HL-60/S4 (cell line): Measurements from ENCODE around the gene SULT2B1.

Experiments used
- in situ Hi-C: fragments of 300-500 bp; cut with MboI; formaldehyde crosslinking; loops from 2 replicates; pipeline ENCODE4 v1.14.3; 2022; ENCODE audit warnings: low sequenced_read_pairs

Gene SULT2B1

DNA sequence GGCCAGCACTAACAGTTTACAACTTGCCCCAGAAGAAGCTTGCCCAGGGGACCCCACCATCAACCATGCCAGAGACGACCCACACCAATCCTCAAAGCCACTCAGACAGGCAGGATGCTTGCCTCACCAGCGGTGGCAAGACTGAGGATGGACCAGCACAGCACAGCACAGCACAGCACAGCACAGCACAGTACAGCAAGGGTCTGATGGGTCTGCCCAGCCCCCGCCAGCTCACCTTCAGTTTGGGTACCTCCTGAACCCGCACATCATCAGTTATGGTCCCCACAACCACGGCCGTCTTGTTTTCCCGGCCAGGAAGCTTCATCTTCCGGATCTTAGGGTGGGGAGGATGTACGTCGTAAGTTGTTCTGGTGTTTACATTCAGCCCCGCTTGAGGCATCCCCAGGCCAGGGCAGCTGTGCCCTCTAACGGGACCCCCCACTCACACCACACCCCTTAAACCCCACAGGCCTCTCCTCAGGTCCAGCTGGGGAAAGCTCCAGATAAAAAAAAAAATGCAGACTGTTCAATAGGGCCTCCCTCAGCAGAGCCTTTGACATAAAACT lies 64.6 kb downstream of the SULT2B1 start:
- in situ Hi-C loops = no loop called here

- in situ Hi-C loops = no loop called here
These were observed 65.4 kb downstream of the SULT2B1 start for GRCh38 chr19:48617146-48617937.

DNA sequence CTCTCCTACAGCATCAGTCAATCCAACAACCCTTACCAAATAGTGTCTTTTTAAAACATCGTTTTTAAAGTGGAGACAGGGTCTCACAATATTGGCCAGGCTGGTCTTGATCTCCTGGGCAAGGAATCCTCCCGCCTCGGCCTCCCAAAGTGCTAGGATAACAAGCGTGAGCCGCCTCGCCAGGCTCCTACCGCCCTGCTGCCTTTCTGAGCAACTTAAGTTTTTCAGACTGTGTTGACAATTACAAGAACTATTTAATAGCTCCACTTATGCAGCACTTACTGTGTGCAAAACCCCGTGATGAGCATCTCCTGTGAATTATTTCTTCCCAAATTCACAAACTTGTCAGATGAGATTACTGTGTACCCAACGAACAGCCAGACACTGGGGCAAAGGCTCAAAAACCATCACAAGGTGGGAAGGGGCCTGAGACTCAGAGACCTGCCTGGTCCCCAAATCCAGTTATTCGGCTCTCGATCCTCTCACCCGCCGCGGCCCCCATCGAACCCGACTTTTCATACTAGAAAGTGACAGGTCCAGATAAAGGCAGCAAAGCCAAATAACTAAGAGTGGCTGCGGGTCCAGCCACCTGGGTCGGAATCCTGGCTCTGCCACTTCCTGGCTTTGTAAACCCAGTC lies 66.4 kb downstream of the SULT2B1 start:
- in situ Hi-C loops = no loop called here

- in situ Hi-C loops = no loop called here
These were observed 67.1 kb downstream of the SULT2B1 start, which contains the start of the genes RPL18 and SPHK2 for GRCh38 chr19:48618916-48619691. RPL18 (minus strand) TSS chr19:48619178; CDS start chr19:48619143, 35 bp downstream. SPHK2 (plus strand) TSS chr19:48619506; CDS start chr19:48620515, 1,009 bp downstream.

DNA sequence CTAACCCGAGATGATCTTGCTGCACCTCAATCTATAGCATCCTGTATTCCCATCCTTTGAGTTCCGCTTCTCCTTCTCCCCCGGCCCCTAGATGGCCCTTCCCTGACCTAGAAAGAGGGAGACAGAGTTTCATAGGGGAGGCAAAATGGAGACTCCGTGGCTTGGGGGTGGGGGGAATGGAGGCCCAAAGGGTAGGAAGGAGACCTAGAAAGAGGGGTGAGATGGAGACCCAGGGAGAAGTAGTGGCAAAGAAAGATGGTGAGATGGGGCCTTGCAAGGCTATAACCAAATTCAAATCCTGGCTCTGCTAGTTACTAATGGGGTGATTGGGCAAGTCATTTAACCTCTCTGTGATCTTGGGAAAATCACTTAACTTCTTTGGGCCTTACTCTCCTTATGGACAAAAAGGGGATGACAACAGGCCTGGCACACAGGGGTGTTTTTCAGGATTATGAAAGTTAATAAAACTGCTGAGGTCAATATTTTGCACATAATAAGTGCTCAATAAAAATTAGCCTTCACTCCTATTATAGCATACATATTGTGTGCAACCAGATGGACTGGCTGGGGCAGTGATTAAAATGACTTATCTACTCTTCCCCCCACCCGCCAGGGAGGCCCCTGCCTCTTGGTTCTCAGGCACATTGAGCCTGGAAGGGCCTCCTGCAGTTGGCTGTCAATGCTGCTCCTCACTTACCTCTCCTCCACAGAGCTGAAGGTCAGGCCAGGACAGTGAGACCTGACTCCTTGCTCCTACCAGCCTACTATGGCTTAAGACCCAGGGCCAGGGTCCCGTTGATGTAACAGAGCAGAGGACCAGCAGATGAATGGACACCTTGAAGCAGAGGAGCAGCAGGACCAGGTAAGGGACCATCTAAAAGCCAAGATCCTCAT lies 68.0 kb downstream of the SULT2B1 start:
- in situ Hi-C loops = no loop called here

GRCh38 chr19:48623556-48624066 lies 71.6 kb downstream of the SULT2B1 start:
- in situ Hi-C loops = no loop called here

DNA sequence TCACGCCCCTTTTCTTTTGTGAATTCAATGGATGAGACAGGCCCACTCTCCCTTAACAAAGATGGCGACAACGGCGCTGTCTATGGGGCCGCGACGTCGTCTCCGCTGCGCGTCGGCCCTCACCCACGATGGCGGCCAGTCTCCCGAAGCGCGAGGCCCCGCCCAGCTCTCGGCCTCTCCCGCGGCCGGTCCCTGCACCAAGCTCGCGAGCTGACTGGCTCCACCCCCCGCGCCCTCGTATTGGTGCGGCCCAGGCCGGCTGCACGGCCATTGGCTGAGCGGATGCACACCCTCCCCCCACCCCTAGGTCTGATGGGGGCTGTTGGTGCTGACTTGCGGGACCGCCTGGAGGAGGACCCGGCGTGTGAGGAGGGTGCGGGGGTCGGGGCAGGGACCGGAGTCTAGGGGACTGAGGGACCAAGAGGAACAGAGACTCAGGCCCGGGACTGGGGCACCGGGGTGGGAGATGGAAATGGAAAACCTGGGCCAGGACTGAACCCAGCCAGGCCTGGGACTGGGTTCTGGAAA lies 72.2 kb downstream of the SULT2B1 start:
- in situ Hi-C loops = no loop called here

DNA sequence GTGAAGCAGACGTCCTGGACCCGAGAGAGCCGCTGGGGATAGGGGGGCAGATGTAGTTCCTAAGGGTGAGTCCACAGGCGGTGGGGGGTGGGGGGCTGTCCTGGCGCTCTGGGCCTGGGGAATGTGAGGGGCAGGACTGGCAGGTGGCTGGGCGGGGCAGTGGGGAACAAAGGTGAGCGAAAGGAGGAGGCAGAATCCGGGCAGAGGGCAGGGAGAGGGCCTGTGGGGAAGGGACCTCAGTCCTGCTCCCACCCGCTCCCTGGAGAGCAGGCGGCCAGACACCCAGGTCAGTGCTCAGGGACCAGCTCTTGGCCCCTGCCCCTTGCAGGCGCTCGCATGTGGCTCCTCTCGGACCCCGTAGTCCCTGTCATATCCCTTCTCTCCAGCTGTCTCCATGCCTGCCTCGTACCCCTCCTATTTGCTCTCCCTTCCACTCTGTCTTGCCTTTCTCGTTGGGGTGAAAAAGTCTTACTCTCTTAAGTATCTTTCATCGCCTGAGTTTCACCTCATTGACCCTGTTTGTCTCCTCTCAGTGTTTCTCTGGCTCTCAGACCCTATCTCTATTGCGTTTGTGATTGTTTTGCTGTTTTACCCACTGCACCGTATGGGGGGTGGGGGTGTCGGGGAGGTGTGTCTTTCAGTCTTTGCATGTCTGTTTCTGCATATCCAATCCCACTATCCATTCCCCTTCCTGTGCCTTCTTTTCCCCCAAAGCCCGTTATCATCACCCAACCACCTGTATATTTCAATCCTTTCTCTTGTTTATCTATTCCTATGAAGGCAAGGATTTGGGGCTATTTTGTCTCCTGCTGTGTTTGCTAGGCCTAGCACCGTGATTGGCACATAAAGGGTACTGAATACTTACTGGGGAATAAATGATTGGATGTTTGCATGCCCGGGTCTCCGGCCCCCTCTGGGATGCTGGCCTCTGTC lies 73.1 kb downstream of the SULT2B1 start:
- in situ Hi-C loops = no loop called here

DNA sequence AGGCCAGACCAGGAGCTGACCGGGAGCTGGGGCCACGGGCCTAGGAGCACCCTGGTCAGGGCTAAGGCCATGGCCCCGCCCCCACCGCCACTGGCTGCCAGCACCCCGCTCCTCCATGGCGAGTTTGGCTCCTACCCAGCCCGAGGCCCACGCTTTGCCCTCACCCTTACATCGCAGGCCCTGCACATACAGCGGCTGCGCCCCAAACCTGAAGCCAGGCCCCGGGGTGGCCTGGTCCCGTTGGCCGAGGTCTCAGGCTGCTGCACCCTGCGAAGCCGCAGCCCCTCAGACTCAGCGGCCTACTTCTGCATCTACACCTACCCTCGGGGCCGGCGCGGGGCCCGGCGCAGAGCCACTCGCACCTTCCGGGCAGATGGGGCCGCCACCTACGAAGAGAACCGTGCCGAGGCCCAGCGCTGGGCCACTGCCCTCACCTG lies 73.9 kb downstream of the SULT2B1 start:
- in situ Hi-C loops = no loop called here

DNA sequence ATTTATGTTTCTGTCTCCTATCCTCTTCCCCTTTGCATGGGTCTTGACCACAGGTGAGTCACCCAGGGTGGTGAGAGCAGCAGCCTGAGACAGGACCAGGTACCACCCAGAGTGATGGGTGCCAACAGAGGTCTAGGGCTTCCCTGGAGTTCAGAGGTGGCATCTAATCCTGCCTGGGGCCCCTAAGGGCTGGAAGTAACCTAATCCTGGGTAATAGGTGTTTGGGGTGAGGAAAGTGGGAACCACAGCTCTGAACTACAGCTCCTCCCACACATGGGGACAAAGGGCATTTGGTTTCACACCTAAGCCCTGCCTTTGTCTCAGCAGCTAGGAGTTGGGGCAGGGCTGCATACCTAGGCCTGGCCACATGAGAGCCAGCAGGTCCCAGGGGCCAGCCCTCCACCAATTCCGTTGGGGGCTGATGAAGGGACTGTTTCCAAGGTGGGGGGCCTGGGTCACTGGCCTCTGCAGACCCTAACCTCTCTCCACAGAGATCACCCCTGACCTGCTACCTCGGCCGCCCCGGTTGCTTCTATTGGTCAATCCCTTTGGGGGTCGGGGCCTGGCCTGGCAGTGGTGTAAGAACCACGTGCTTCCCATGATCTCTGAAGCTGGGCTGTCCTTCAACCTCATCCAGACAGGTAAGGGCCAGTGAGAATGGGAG lies 75.4 kb downstream of the SULT2B1 start:
- in situ Hi-C loops = no loop called here

GRCh38 chr19:48627865-48628314 lies 75.9 kb downstream of the SULT2B1 start:
- in situ Hi-C loops = no loop called here

DNA sequence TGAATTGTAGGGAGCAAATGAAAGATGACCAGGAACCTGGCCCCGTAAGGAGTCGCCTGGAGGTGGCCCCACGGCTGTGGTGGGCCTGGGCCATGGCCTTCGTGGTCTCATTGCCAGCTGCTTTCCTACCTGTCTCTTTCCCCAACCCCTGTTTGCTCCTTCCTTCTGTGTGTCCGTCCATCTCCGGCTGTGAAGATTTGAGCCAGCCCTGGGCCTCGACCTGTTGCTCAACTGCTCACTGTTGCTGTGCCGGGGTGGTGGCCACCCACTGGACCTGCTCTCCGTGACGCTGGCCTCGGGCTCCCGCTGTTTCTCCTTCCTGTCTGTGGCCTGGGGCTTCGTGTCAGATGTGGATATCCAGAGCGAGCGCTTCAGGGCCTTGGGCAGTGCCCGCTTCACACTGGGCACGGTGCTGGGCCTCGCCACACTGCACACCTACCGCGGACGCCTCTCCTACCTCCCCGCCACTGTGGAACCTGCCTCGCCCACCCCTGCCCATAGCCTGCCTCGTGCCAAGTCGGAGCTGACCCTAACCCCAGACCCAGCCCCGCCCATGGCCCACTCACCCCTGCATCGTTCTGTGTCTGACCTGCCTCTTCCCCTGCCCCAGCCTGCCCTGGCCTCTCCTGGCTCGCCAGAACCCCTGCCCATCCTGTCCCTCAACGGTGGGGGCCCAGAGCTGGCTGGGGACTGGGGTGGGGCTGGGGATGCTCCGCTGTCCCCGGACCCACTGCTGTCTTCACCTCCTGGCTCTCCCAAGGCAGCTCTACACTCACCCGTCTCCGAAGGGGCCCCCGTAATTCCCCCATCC lies 76.7 kb downstream of the SULT2B1 start:
- in situ Hi-C loops = no loop called here

GRCh38 chr19:48629297-48629598 lies 77.3 kb downstream of the SULT2B1 start:
- in situ Hi-C loops = no loop called here

DNA sequence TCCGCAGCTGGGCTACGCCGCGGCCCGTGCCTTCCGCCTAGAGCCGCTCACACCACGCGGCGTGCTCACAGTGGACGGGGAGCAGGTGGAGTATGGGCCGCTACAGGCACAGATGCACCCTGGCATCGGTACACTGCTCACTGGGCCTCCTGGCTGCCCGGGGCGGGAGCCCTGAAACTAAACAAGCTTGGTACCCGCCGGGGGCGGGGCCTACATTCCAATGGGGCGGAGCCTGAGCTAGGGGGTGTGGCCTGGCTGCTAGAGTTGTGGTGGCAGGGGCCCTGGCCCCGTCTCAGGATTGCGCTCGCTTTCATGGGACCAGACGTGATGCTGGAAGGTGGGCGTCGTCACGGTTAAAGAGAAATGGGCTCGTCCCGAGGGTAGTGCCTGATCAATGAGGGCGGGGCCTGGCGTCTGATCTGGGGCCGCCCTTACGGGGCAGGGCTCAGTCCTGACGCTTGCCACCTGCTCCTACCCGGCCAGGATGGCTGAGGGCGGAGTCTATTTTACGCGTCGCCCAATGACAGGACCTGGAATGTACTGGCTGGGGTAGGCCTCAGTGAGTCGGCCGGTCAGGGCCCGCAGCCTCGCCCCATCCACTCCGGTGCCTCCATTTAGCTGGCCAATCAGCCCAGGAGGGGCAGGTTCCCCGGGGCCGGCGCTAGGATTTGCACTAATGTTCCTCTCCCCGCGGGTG lies 77.8 kb downstream of the SULT2B1 start:
- in situ Hi-C loops = no loop called here

GRCh38 chr19:48630296-48631063 lies 78.5 kb downstream of the SULT2B1 start:
- in situ Hi-C loops = no loop called here

- in situ Hi-C loops = no loop called here
These were observed 79.3 kb downstream of the SULT2B1 start for GRCh38 chr19:48631225-48631624.
